Liver (tissue), 3 donors: Measurements from ENCODE around the gene SEPTIN8.

Experiments used
- SP1 ChIP-seq: IDR thresholded peaks from 2 replicates; pipeline ENCODE4 v1.6.1; 2018; ENCODE audit warnings: antibody characterized with exemption, mild to moderate bottlenecking
- TAF1 ChIP-seq: conservative IDR thresholded peaks from 2 replicates; pipeline ENCODE4 v1.6.1; 2016; ENCODE audit warnings: antibody characterized with exemption, mild to moderate bottlenecking
- TF ChIP-seq, protein P1 (sequence below): fragments of 150-350 bp; IDR thresholded peaks from 2 replicates; pipeline ENCODE4 v1.5.1; 2017; ENCODE audit warnings: improper control_type of control experiment, low read depth, low read length; ENCODE audit not compliant: missing input control
- TF ChIP-seq, protein P2 (sequence below): IDR thresholded peaks from 2 replicates; pipeline ENCODE4 v1.6.1; 2016; ENCODE audit warnings: antibody characterized with exemption
- donor health status: healthy.
- donor health status: healthy.

DNA sequence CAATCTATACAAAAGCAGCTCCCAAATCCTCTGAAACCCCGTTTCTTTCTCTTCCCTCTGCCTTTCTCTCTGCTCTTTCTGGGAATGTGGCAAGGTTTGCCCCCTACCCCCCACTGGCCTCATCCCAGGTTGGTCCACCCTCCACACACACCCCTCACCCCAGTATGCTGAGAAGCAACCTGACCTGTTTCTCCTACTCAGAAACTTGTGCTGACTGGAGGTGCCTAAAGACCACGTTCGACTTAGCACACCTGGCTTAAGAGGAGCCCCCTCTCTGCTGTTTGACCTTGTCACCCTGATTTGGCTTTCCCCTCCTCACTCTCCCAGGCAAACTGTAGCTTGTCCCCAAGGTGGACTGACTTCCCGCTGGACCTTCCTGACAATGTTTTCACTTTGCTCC is 1.1 kb upstream of the SEPTIN8 start:
- TF ChIP-seq SP1: no peak
- TF ChIP-seq, protein P1, sequence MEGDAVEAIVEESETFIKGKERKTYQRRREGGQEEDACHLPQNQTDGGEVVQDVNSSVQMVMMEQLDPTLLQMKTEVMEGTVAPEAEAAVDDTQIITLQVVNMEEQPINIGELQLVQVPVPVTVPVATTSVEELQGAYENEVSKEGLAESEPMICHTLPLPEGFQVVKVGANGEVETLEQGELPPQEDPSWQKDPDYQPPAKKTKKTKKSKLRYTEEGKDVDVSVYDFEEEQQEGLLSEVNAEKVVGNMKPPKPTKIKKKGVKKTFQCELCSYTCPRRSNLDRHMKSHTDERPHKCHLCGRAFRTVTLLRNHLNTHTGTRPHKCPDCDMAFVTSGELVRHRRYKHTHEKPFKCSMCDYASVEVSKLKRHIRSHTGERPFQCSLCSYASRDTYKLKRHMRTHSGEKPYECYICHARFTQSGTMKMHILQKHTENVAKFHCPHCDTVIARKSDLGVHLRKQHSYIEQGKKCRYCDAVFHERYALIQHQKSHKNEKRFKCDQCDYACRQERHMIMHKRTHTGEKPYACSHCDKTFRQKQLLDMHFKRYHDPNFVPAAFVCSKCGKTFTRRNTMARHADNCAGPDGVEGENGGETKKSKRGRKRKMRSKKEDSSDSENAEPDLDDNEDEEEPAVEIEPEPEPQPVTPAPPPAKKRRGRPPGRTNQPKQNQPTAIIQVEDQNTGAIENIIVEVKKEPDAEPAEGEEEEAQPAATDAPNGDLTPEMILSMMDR: no peak
- TF ChIP-seq TAF1: no peak
- TF ChIP-seq, protein P2, sequence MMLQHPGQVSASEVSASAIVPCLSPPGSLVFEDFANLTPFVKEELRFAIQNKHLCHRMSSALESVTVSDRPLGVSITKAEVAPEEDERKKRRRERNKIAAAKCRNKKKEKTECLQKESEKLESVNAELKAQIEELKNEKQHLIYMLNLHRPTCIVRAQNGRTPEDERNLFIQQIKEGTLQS: no peak
